A549 (cell line): ENCODE results near the gene NCS1.

Experiments
- CHD2 ChIP-seq: fragments of 150-350 bp; IDR thresholded peaks from 2 replicates; pipeline ENCODE4 v1.6.1; 2014; ENCODE audit warnings: low read length; ENCODE audit not compliant: partially characterized antibody
- EHF ChIP-seq: fragments of 250-450 bp; sonication (Bioruptor Pico); IDR thresholded peaks from 2 replicates; pipeline ENCODE4 v1.5.0; 2020; ENCODE audit warnings: mild to moderate bottlenecking
- JUN ChIP-seq, 2 experiments: fragments of >200 bp; sonication (Bioruptor Twin); formaldehyde crosslinking; IDR thresholded peaks; 2 replicates in 1 of 2; 3 replicates in 1 of 2; pipeline ENCODE4 v1.6.1; 2016 to 2017
- MYC ChIP-seq: IDR thresholded peaks from 2 replicates; pipeline ENCODE4 v1.6.1; 2012; ENCODE audit warnings: mild to moderate bottlenecking, inconsistent platforms, low read length, improper control_type of control experiment, borderline replicate concordance
- NR3C1 ChIP-seq: fragments of >200 bp; sonication (Bioruptor Twin); formaldehyde crosslinking; IDR thresholded peaks from 3 replicates; pipeline ENCODE4 v1.6.1; 2017
- POLR2A ChIP-seq: IDR thresholded peaks from 2 replicates; pipeline ENCODE4 v1.6.1; 2012; ENCODE audit warnings: mild to moderate bottlenecking, low read length
- SREBF2 ChIP-seq: fragments of 450-650 bp; IDR thresholded peaks from 2 replicates; pipeline ENCODE4 v1.6.1; 2014; ENCODE audit warnings: mild to moderate bottlenecking, moderate library complexity
- TF ChIP-seq, protein P1 (sequence below): fragments of >200 bp; sonication (Bioruptor Twin); formaldehyde crosslinking; IDR thresholded peaks from 3 replicates; pipeline ENCODE4 v1.5.1; 2016
- TF ChIP-seq, protein P2 (sequence below): IDR thresholded peaks from 2 replicates; pipeline ENCODE4 v1.6.1; 2012; ENCODE audit warnings: low read depth, borderline replicate concordance
- TF ChIP-seq, protein P3 (sequence below): IDR thresholded peaks from 2 replicates; pipeline ENCODE4 v1.6.1; 2012

DNA sequence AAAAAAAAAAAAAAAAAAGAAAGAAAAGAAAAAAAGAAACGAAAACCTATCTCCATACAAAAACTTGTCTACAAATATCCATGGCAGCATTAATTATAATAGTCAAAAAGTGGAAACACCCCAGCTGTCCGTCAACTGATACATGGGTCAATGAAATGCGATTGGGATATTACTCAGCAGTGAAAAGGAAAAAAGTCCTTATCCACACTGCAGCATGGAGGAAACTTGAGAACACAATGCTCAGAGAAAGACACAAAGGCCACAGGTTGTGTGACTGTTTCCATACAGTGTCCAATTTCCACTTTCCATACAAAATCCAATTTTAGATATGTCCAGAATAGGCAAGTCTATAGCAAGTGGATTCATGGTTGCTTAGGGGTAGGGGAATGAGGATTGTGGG is 24.3 kb upstream of the NCS1 start:
- TF ChIP-seq, protein P1, sequence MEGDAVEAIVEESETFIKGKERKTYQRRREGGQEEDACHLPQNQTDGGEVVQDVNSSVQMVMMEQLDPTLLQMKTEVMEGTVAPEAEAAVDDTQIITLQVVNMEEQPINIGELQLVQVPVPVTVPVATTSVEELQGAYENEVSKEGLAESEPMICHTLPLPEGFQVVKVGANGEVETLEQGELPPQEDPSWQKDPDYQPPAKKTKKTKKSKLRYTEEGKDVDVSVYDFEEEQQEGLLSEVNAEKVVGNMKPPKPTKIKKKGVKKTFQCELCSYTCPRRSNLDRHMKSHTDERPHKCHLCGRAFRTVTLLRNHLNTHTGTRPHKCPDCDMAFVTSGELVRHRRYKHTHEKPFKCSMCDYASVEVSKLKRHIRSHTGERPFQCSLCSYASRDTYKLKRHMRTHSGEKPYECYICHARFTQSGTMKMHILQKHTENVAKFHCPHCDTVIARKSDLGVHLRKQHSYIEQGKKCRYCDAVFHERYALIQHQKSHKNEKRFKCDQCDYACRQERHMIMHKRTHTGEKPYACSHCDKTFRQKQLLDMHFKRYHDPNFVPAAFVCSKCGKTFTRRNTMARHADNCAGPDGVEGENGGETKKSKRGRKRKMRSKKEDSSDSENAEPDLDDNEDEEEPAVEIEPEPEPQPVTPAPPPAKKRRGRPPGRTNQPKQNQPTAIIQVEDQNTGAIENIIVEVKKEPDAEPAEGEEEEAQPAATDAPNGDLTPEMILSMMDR = no peak
- TF ChIP-seq, protein P2, sequence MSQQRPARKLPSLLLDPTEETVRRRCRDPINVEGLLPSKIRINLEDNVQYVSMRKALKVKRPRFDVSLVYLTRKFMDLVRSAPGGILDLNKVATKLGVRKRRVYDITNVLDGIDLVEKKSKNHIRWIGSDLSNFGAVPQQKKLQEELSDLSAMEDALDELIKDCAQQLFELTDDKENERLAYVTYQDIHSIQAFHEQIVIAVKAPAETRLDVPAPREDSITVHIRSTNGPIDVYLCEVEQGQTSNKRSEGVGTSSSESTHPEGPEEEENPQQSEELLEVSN = no peak
- TF ChIP-seq MYC (no peak), JUN (IDR thresholded peaks at IDR 0.05) (no peak), NR3C1 (no peak), CHD2 (no peak), POLR2A (no peak), SREBF2 (no peak), EHF (CRISPR knock-in tag) (no peak)
- TF ChIP-seq, protein P3, sequence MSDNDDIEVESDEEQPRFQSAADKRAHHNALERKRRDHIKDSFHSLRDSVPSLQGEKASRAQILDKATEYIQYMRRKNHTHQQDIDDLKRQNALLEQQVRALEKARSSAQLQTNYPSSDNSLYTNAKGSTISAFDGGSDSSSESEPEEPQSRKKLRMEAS = no peak
